ENCODE data around the gene OAS1. TPM values are rescaled to one million over a fixed set of nuclear protein-coding genes. Genes with fewer than 3 reads are reported as not detected.

Gene OAS1
- 100 to 1,000 TPM in 1 of 4 donors, 10 to 100 TPM in 3; 22.8 to 111 (median 29.1) TPM for total RNA-seq

DNA sequence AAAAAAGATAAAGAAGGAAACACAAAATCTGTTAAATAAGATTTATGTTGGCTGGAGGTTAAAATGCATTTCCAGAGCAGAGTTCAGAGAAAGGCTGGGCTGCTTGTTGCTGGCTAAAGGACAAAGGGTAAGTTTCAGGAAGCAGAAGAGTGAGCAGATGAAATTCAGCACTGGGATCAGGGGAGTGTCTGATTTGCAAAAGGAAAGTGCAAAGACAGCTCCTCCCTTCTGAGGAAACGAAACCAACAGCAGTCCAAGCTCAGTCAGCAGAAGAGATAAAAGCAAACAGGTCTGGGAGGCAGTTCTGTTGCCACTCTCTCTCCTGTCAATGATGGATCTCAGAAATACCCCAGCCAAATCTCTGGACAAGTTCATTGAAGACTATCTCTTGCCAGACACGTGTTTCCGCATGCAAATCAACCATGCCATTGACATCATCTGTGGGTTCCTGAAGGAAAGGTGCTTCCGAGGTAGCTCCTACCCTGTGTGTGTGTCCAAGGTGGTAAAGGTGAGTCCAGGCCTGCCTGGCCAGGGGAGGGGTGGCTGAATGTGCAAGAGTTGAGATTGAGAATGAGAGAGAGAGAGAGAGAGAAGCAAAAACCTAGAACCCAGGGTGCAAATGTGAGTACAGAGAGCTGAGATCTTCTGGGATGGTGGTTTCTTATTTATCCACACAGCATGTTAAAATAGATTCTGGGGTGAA is at the start of gene OAS1:
OAS1 (plus strand) TSS at position 251 of the 703 bp plus-strand sequence; CDS start at position 329, 78 bp downstream.
- ATAC-seq (ENCODE audit: low FRiP score) (peak; percentile 84), DNase-seq (ENCODE audit: low spot score) (no peak)
- no peak for TF ChIP-seq CTCF (IDR thresholded peaks at IDR 0.05)

- TF ChIP-seq CTCF (IDR thresholded peaks at IDR 0.05), result no peak
- ATAC-seq (ENCODE audit: low FRiP score), result no peak
- DNase-seq (ENCODE audit: low spot score), result no peak
These were observed 47.5 kb upstream of the OAS1 start for GRCh38 chr12:112859291-112859690.

GRCh38 chr12:112860181-112860580 is 46.6 kb upstream of the OAS1 start:
- no peak for DNase-seq (ENCODE audit: low spot score)
- ATAC-seq (ENCODE audit: low FRiP score), result no peak
- no peak for TF ChIP-seq CTCF (IDR thresholded peaks at IDR 0.05)

- no peak for TF ChIP-seq CTCF (IDR thresholded peaks at IDR 0.05)
- DNase-seq (ENCODE audit: low spot score) (no peak), ATAC-seq (ENCODE audit: low FRiP score) (no peak)
These were observed 45.5 kb upstream of the OAS1 start for GRCh38 chr12:112861284-112861683.

DNA sequence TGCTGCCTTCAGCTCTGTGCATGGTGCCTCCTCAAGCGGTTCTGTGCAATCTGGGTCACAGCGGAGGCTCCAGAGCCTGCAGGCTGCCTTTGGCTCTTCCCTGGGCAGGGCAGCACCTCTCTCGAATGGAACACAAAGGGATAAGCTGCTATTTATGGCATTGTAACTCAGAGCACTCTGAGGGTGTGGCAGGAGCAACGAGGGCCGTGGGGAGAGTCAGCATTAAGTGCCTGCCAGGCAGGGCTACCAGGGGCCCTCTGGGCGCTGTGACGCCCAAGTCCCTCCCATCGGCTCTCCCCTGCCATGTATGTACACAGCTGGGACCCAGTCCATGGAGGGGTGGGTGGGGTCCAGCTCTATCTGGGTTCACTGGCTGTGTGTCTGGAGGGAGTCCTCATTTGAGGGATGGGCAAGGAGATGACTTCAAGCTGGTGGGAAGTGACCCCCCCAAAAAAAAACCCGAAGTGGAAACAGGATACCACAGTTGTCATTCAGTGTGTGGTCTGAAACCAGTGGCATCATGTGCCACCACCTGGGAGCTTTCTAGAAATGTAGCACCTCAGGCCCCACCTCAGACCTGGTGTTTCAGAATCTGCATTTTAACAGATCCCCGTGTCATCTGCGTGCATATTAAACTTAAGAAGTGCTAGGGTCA is 44.0 kb upstream of the OAS1 start:
- DNase-seq (ENCODE audit: low spot score) (no peak), ATAC-seq (ENCODE audit: low FRiP score) (no peak)
- TF ChIP-seq CTCF (IDR thresholded peaks at IDR 0.05), result no peak

DNA sequence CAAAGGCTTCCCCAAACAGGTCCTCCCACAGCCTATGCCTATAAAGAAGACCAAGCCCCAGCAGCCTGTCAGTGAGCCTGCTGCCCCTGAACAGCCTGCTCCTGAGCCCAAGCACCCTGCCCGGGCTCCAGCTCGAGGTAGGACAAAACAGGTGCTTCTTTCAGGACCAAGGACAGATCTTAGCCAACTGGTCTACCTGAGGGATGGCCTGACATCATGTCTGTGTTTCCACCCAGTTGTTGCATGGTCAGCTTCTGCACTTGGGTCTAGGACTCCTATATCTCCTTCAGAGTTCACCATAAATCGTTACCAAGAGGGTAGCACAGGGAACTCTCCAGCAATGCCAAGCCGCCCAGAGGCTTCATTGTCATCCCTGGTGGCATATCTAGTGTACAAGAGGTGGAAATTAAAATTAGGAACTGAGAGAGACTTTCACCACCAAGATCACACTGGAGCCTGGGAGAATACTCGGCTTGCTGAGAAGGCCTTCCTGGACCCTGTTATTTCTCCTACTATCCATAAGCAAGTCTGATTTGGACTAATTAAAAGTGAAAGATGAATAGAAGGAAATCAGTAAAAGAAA is 38.2 kb upstream of the OAS1 start:
- ATAC-seq (ENCODE audit: low FRiP score), result no peak

More for the DNA sequence above, 38.2 kb upstream of the OAS1 start:
- TF ChIP-seq CTCF (IDR thresholded peaks at IDR 0.05), result no peak
- DNase-seq (ENCODE audit: low spot score), result no peak

Data from omental fat pad (tissue), 4 donors.